ENCODE measurements around the gene PTCD1. TPM values are rescaled to one million over a fixed set of nuclear protein-coding genes. Genes with fewer than 3 reads are reported as not detected.
A peak's percentile ranks its signal among the peaks of the same experiment; 100 is the strongest.

The PTCD1 gene
- total RNA-seq, 2 experiments from 2014 or later, result 4.7 to 7.7 TPM

DNA sequence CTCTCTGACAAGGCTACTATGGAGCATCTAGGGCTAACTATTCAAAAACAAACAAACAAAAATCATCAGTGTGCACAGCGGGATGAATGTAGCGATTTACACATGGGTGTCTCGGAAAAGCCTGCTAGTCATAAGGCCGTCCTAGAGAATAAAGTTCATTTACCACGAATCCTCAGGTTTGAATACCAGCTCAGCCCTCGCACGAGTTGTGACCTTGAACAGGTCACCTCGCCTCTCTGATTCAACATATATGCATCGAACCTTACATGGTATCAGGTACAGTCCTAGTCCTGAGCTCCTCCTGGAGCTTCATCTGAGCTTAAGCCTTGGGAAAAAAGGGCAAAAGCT, 26.8 kb upstream of the PTCD1 start:
- CTCF ChIA-PET, result interaction anchor here (0.6 to 1.1 kb wide), 4 partner anchors 14 to 115 kb away, joined by 3 to 4 read pairs (median 4); partner anchors contain the start of gene ZNF394
- H3K4me1 Mint-ChIP-seq, result peaks cover 34% of the 10 kb centered on the region
- POLR2A ChIA-PET, result interaction anchor here (0.6 kb wide), 1 partner anchor 57 kb away, joined by 3 read pairs; the partner anchor contains the start of gene PDAP1
- H3K36me3 Mint-ChIP-seq (ENCODE audit: low read depth), result peaks cover 30% of the 10 kb centered on the region
- intact Hi-C loops (cut with DNase I, micrococcal nuclease), result loop anchor here in 1 of 2 experiments (5.0 kb wide), 1 partner anchor 58 kb away; the partner anchor contains the start of genes BUD31 and PDAP1
- DNase-seq (peak; percentile 31), ATAC-seq (peak; percentile 4)
- H3K9me3 Mint-ChIP-seq (ENCODE audit: low read depth), result no peaks in the 10 kb centered on the region
- H3K27ac Mint-ChIP-seq, result peak overlapping the region; percentile 84
- H3K27me3 Mint-ChIP-seq, result no peaks in the 10 kb centered on the region
- H3K4me3 Mint-ChIP-seq, result peak overlapping the region; percentile 85

DNA sequence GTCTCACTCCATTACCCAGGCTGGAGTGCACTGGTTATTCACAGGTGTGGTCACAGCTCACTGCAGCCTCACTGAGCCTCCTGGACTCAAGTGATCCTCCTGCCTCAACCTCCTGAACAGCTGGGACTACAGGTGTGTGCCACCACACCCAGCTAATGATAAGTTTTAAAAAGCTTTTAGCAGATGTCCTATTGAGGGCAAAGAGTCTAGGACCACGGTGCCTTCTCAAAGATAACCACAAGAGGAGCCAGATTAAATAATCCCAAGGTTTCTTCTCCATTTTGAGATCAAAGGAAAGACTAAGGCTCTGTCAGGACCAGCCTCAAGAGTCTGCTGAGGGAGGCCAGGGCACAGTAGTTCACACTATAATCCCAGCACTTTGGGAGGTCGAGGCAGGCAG, 22.6 kb upstream of the PTCD1 start:
- Mint-ChIP-seq H3K4me1 (peaks cover 33% of the 10 kb centered on the region), H3K4me3 (no peak overlapping the region), H3K27me3 (no peaks in the 10 kb centered on the region), H3K27ac (no peak overlapping the region), H3K9me3 (ENCODE audit: low read depth) (no peaks in the 10 kb centered on the region), H3K36me3 (ENCODE audit: low read depth) (peaks cover 56% of the 10 kb centered on the region)
- no peak for ATAC-seq
- no peak for DNase-seq
- ChIA-PET POLR2A (no interaction called here), CTCF (interaction anchor here (0.7 kb wide), 1 partner anchor 45 kb away, joined by 8 read pairs; no protein-coding TSS in a partner anchor)
- intact Hi-C loops (cut with DNase I, micrococcal nuclease), result no loop called here

DNA sequence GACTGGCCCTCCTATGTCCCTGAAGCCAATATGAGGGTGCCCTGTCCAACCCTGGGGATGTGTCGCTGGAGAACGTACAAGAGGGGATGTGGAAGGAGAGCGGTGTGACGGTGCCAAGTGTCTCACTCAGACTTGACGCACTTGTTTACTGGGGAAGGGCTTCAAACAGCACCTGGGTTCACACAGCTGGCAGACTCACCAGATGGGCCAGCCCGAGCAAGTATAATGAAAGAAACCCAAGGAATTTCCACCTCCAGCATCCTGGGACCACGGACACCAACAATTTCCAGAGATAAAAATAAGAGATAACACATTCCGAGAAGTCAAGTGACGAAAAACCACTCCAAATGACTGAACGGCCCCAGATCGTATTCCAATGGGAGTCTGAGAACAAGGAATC, 22.1 kb upstream of the PTCD1 start:
- Mint-ChIP-seq H3K9me3 (ENCODE audit: low read depth) (no peaks in the 10 kb centered on the region), H3K27ac (peak overlapping the region; percentile 35), H3K36me3 (ENCODE audit: low read depth) (peaks cover 54% of the 10 kb centered on the region), H3K4me3 (no peak overlapping the region), H3K27me3 (no peaks in the 10 kb centered on the region), H3K4me1 (peaks cover 31% of the 10 kb centered on the region)
- DNase-seq, result no peak
- ATAC-seq, result no peak
- ChIA-PET CTCF (interaction anchor here (0.7 kb wide), 1 partner anchor 44 kb away, joined by 8 read pairs; no protein-coding TSS in a partner anchor), POLR2A (no interaction called here)
- intact Hi-C loops (cut with DNase I, micrococcal nuclease), result no loop called here

DNA sequence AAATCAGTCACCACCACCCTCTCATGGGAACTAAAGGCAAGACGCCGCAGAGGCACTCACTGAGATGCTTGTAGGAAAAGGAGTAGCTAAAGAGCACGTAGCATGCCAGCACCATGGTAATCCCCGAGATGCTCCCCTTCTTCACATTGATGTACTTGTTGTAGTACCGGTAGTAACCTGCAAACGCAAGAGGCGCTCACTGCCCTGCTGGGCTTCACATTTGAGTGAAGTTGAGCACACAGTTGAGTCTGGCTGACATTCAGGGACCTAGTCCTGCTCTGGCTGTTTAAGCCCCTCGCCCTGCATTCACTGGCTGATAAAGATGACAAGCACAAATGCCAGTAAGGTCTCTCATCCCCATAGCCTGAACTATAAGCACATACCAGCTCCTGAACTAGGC, 20.5 kb upstream of the PTCD1 start:
- Mint-ChIP-seq H3K27me3 (no peaks in the 10 kb centered on the region), H3K4me1 (peaks cover 19% of the 10 kb centered on the region), H3K9me3 (ENCODE audit: low read depth) (no peaks in the 10 kb centered on the region), H3K36me3 (ENCODE audit: low read depth) (peaks cover 49% of the 10 kb centered on the region), H3K27ac (peak overlapping the region; percentile 39), H3K4me3 (no peak overlapping the region)
- intact Hi-C loops (cut with DNase I, micrococcal nuclease), result no loop called here
- CTCF ChIA-PET, result interaction anchor here (0.7 to 1.6 kb wide), 3 partner anchors 19 to 97 kb away, joined by 3 read pairs; no protein-coding TSS in a partner anchor
- POLR2A ChIA-PET, result interaction anchor here (0.6 kb wide), 1 partner anchor 69 kb away, joined by 8 read pairs; no protein-coding TSS in a partner anchor
- DNase-seq, result peak; percentile 65
- peak; percentile 84 for ATAC-seq

DNA sequence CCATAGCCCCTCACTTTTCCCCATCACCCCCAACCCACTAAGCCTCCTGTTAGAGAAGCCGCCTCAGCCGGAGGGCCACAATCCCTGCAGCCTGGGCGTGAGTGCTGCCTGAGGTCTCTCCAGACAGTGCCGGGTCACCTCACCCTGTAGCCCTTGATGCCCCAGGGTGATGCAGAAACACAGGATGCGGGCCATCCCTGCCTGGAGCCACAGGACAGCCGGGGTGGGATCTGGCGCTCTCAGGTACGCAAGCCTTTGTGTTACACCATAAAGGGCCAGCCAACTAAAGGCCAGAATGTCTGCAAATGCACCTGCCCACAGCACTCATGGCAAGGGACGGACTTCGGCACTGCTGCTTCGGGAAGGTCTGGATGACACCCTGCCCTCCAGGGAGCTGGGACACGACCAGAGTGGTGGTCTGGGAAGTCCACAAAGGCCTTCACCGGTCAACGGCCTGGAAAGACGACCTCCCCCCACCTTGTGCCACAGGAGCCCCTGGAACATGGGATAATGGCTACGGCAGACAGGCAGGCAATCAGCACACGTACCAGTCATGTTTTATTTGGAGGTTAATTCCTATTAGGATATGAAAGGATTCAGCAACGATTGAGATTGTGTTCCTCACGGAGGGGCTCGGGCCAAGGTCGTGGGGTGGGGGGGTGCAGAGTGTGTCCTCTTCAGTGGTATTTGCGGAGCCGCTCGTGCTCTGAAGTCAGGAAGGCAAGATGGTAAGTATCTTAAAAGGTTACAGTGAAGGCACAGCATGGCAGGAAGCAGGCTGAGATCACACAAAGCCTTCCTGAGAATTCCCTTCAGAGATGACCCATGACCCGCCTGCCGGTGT, 19.3 kb upstream of the PTCD1 start:
- Mint-ChIP-seq H3K27ac (no peak overlapping the region), H3K9me3 (ENCODE audit: low read depth) (no peaks in the 10 kb centered on the region), H3K4me1 (peaks cover 12% of the 10 kb centered on the region), H3K36me3 (ENCODE audit: low read depth) (peaks cover 48% of the 10 kb centered on the region), H3K27me3 (no peaks in the 10 kb centered on the region), H3K4me3 (no peak overlapping the region)
- DNase-seq (no peak), ATAC-seq (no peak)
- CTCF ChIA-PET, result interaction anchor here (1.1 kb wide), 1 partner anchor 90 kb away, joined by 3 read pairs; no protein-coding TSS in a partner anchor
- POLR2A ChIA-PET, result no interaction called here
- intact Hi-C loops (cut with DNase I, micrococcal nuclease), result no loop called here

DNA sequence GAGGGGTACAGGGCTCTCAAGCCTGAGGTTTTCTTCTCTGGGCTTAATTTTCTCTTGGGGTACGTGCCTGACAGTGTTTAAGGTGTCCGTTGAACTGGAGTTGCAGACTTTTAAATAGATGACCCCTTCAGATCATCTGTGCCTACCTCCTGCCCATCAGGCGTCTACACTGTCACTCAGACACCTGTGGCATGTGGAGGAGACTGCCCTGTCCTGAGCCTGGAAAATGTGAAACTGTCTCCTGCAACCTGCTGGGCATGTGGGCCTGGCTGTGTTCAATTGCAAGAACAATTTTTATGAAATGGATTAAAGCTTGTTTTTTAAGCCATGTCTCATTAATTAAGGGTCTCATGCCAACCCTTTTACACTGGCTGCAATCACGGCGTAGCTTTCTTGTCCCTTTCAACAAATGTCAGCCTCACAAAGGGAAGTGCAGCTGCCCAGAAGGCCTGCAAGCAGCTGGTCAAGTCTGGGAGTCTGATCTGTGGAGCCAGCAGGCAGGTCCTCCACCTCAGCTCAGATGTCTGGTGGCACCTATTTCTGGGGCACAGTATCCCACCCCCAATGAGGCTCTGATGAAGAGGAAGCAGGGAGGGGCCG, 18.6 kb upstream of the PTCD1 start:
- POLR2A ChIA-PET, result no interaction called here
- DNase-seq, result no peak
- H3K9me3 Mint-ChIP-seq (ENCODE audit: low read depth), result no peaks in the 10 kb centered on the region
- ATAC-seq, result no peak
- H3K4me3 Mint-ChIP-seq, result no peak overlapping the region
- H3K36me3 Mint-ChIP-seq (ENCODE audit: low read depth), result peaks cover 44% of the 10 kb centered on the region
- no peaks in the 10 kb centered on the region for H3K27me3 Mint-ChIP-seq
- H3K4me1 Mint-ChIP-seq, result peaks cover 8% of the 10 kb centered on the region
- intact Hi-C loops (cut with DNase I, micrococcal nuclease), result no loop called here
- H3K27ac Mint-ChIP-seq, result no peak overlapping the region
- CTCF ChIA-PET, result interaction anchor here (1.1 kb wide), 1 partner anchor 90 kb away, joined by 3 read pairs; no protein-coding TSS in a partner anchor

DNA sequence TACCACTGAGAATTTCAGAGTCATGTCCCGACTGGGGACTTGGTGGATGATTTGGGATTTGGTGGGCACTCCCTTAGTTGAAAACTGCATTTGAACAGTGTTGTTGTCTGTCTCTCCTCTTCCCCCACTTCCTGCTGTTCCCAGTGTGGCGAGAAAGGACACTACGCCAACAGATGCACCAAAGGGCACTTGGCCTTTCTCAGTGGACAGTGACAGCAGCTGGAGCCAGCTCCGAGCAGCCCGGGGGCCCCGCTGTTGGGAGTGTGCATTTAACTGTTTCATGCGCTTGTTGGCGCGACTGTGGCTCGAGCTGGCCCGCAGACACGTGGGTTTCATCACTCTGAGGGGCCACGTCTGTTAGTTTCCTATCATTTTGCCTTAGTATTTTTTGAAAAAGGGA, 17.7 kb upstream of the PTCD1 start:
- Mint-ChIP-seq H3K4me3 (no peak overlapping the region), H3K9me3 (ENCODE audit: low read depth) (no peaks in the 10 kb centered on the region), H3K36me3 (ENCODE audit: low read depth) (peaks cover 40% of the 10 kb centered on the region), H3K27ac (no peak overlapping the region), H3K4me1 (peaks cover 5% of the 10 kb centered on the region), H3K27me3 (no peaks in the 10 kb centered on the region)
- DNase-seq, result no peak
- no peak for ATAC-seq
- ChIA-PET POLR2A (interaction anchor here (0.6 kb wide), 1 partner anchor 461 kb away, joined by 3 read pairs; no protein-coding TSS in a partner anchor), CTCF (no interaction called here)
- intact Hi-C loops (cut with DNase I, micrococcal nuclease), result no loop called here

DNA sequence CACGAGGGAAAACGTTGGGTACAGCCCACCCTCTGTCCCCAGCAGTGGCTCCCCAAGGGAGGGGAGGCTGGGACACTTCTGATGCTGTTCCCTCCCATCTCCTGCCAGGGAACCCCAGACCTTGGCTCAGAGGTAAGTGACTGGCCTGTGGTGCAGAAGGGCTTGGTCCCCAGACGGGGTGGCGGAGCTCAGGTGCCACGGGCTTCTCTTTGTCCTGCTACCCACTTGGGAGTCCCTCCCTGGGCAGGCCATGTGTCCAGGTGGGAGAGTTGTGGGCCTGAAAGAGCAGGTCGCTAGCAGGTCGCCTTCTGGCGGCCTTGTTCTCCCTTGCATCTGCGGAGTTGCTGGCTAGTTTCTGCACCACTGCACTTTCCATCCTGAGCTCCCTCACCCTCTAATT, 17.3 kb upstream of the PTCD1 start:
- intact Hi-C loops (cut with DNase I, micrococcal nuclease), result no loop called here
- Mint-ChIP-seq H3K36me3 (ENCODE audit: low read depth) (peaks cover 43% of the 10 kb centered on the region), H3K4me1 (peaks cover 5% of the 10 kb centered on the region), H3K27me3 (no peaks in the 10 kb centered on the region), H3K27ac (no peak overlapping the region), H3K9me3 (ENCODE audit: low read depth) (no peaks in the 10 kb centered on the region), H3K4me3 (no peak overlapping the region)
- ChIA-PET CTCF (no interaction called here), POLR2A (interaction anchor here (0.6 kb wide), 1 partner anchor 461 kb away, joined by 3 read pairs; no protein-coding TSS in a partner anchor)
- DNase-seq (no peak), ATAC-seq (no peak)

DNA sequence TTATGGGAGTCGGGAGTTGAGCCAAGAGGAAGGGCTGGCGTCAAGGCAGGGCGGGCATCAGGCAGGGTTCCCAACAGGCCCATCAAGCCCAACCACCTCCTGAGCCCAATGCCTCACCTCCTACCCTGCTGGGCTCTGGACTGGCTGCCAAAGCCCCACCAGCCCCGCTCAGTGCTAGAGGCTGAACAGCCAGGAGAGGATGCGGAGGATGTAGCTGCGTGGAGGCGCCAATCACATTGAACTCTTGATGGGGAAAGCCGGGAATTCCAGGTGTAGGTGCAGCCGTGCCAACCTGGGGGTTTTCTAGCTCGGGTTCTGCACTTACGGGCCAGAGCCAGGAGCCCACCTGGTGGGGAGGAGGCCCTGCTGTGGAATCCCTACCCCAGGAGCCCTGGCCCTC, 14.5 kb upstream of the PTCD1 start:
- ChIA-PET POLR2A (no interaction called here), CTCF (no interaction called here)
- no peaks in the 10 kb centered on the region for H3K4me1 Mint-ChIP-seq
- H3K9me3 Mint-ChIP-seq (ENCODE audit: low read depth), result no peaks in the 10 kb centered on the region
- DNase-seq (no peak), ATAC-seq (no peak)
- peaks cover 42% of the 10 kb centered on the region for H3K36me3 Mint-ChIP-seq (ENCODE audit: low read depth)
- intact Hi-C loops (cut with DNase I, micrococcal nuclease), result no loop called here
- no peak overlapping the region for H3K4me3 Mint-ChIP-seq
- no peaks in the 10 kb centered on the region for H3K27me3 Mint-ChIP-seq
- no peak overlapping the region for H3K27ac Mint-ChIP-seq

DNA sequence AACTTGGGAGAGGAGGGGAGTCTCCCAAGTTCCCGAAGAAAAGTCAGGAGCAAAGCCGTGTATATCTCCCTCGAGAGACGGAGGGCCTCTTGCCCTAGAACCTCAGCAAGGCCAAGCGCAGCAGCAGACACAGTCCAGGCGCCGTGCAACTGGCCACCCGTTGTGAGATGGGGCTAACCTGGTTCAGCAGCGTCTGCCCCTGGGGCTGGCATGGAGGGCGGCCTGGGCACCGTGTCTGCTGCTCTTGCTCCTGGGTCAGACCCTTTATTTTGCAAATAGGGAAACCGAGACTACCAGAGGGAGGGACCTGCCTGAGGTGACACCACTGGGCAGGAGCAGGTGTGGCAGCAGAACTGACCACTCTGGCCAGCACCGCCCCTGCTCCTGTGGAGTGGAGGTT, 13.9 kb upstream of the PTCD1 start:
- intact Hi-C loops (cut with DNase I, micrococcal nuclease), result no loop called here
- H3K9me3 Mint-ChIP-seq (ENCODE audit: low read depth), result no peaks in the 10 kb centered on the region
- ChIA-PET CTCF (interaction anchor here (1.7 kb wide), 1 partner anchor 13 kb away, joined by 4 read pairs; no protein-coding TSS in a partner anchor), POLR2A (no interaction called here)
- no peaks in the 10 kb centered on the region for H3K27me3 Mint-ChIP-seq
- DNase-seq (no peak), ATAC-seq (no peak)
- H3K4me3 Mint-ChIP-seq, result no peak overlapping the region
- H3K4me1 Mint-ChIP-seq, result no peaks in the 10 kb centered on the region
- no peak overlapping the region for H3K27ac Mint-ChIP-seq
- peaks cover 43% of the 10 kb centered on the region for H3K36me3 Mint-ChIP-seq (ENCODE audit: low read depth)

DNA sequence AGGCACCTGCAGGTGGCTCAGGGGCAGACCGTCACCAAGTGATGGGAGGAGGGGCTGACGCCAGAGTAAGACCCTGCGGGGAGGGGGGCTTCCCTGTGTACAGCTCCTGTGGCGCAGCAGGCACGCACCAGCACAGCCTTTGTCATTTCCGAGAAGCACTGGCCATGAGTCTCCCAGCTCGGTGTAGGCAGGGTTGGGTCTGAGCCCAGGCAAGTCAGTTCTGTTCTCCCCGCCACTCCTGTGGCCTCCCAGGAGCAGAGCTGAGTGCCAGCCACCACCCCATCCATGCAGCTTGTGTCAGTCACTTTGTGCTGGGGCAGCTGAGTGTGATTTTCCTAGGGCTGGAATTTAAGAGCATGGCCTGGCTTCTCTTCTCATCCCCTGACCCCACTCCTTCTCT, 13.3 kb upstream of the PTCD1 start:
- Mint-ChIP-seq H3K36me3 (ENCODE audit: low read depth) (peaks cover 38% of the 10 kb centered on the region), H3K27me3 (no peaks in the 10 kb centered on the region), H3K4me1 (no peaks in the 10 kb centered on the region), H3K27ac (no peak overlapping the region), H3K9me3 (ENCODE audit: low read depth) (no peaks in the 10 kb centered on the region), H3K4me3 (no peak overlapping the region)
- ATAC-seq (no peak), DNase-seq (no peak)
- POLR2A ChIA-PET, result no interaction called here
- CTCF ChIA-PET, result interaction anchor here (1.7 kb wide), 1 partner anchor 13 kb away, joined by 4 read pairs; no protein-coding TSS in a partner anchor
- intact Hi-C loops (cut with DNase I, micrococcal nuclease), result no loop called here

Data from activated CD4-positive, alpha-beta T cell treated with anti-CD3 and anti-CD28 coated beads for 36 hours (primary cell).